Hematopoietic multipotent progenitor cell (in vitro differentiated cells): ENCODE data around the gene ANXA7. TPM values are rescaled to one million over a fixed set of nuclear protein-coding genes. Genes with fewer than 3 reads are reported as not detected.

ENCODE experiments used
- DNase-seq, 3 donors: peaks; one replicate each; pipeline ENCODE4 v3.0.0-alpha.2; 2011 to 2015; ENCODE audit warnings: low read depth in 2 of 3, low spot score in 2 of 3
- total RNA-seq: library from RNA; depleted of rRNA; stranded (reverse); fragments of >200 nt; gene quantifications from one replicate; pipeline ENCODE4 v1.2.3, GENCODE V29; 2012

ANXA7 gene
- total RNA-seq = 116 TPM

- DNase-seq = peak; percentile 75 to 93 (median 90)
Measured at GRCh38 chr10:73413528-73414229, at the start of gene ANXA7. ANXA7 (minus strand) TSS chr10:73414058; CDS start chr10:73400856, 13,202 bp downstream.

GRCh38 chr10:73460897-73461296 is 47.0 kb upstream of the ANXA7 start:
- DNase-seq = no peak

DNA sequence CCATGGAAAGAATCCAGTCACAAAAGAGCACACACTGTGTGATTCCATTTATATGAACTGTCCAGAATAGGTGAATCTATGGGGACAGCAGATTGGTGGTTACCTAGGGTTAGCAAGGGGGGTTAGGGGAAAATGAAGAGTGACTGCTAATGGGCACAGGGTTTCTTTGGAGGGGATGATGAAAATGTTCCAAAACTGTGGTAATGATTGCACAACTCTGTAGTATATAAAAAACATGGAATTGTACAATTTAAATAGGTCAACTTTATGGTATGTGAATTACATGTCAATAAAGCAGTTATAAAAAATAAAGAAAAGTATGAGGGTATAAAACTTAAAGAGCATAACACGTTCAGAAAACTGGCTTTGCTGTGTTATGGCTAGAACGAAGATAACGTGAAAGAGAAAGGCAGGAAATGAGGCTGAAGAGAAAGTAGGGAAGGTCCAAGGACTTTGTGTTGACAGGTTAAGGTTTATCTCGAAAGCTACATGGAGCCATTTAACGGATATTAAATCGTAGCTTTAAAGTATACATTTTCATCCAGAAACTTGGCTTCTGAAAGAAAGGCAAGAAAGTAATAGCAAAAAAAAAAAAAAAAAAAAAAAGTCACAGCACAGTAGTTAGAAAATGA is 45.9 kb upstream of the ANXA7 start:
- no peak for DNase-seq

DNA sequence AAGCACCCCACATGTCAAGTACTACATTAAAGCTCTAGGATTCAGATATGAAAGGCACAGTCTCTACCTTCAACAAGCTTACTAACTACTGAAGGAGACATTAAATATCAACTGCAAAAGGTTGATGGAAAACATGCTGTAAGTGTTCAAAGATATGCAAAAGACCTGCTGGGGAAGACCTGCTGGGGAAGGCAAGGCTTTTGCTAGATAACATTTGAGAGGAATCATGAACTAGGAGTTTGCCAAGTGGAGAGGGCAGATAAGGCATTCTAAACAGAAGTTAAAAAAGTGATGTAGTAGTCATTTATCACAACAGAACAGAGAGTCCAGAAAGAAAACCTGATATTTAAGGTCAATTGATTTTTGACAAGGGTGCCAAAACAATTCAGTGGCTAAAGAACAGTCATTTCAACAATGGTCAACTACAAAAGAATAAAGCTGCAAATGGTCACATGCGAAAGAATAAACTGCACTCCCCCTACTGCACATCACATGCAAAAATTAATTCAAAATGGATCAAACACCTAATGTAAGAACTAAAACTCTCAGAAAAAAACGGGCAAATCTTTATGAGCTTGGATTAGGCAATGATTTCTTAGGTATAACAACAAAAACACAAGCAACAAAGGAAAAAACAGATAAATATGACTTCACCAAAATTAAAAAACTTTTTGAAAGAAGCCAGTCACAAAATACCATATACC is 42.5 kb upstream of the ANXA7 start:
- DNase-seq = peak in 2 of 3 donors; percentile 36 to 50

DNA sequence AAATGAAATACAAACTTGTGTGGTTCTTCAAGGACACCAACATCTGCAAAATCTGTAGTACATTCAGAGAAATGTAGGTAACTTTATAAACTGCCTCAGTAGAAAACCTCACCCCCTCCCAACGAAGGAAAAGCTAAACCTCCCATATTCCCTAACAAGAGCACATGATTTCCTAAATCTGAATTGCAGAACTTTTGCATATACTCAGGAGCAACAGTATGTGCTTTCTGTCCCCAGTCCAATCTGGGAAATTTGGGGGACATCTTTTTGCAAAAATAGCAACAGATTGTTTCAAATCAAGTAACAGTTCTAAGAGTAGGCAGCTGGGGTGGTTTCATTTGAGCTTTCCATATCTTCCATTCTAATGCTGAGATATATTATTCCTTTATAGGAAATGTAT is 35.3 kb upstream of the ANXA7 start:
- DNase-seq = no peak

- DNase-seq = no peak
Measured at GRCh38 chr10:73448384-73448783, 34.5 kb upstream of the ANXA7 start.

DNA sequence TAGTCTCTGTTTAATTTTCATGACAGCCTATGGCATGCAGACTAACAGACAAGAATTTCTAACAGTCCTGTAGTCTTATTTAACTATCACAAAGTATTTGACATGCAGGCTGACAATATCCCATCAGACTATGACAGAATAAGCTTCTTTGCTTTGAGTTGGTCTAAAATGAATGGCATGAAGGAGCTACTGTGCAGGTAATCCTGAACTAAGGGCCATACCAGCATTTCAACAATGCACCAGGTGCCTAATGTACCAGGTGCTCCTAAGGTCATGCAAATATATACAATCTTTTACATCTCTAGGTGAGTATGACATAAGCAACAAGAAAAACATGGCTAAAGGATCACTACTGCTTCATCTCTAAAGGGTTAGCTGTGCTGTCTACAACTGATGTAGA is 33.1 kb upstream of the ANXA7 start:
- DNase-seq = no peak

- DNase-seq = no peak
Measured at GRCh38 chr10:73444457-73444856, 30.6 kb upstream of the ANXA7 start.

DNA sequence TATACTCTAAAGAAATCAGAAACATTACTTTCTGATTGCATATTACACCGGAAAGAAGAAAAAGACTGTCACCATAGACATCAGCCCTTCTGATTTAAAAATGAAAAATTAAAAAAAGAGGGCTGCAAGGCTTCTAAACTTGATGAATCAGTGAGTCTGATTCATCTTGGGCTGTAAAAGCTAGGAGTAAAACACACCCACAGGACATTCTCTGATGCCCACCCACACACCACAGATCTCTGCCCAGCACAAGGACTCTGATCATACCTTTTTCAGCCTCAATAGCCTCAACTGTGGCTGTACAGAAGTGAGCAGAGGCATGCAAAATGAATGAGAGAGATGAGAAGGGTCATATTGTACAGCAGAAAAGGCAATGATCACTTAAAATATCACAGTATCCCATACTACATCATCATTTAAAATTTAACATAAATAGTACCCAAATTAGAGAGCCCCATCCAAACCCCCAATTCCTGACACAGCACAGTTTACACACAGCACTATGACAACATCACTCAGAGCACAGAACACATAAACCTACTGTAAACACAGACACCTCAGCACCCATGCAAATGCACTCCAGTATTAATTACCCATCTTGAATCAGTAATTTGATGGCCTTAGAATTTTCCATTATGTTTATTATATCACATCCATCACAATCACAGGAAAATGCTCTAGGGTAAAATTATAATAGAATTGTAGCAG is 25.9 kb upstream of the ANXA7 start:
- DNase-seq = no peak

DNA sequence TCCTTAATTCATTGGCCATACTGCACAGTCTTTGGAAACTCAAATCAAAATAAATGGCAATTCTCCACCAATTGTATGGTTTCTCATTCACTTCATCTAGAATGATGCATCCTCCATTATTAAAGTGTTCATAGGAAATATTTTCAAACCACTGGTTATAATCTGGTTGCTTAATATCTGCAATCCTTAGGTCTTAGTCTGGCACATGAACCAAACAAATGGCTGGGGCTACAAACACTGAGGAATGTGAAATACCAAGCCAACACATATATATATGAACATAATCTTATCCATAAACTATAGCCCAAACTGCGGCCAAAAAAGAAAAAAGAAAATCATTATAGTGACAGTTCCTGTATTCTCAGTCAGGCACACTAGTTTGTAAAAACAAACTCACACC is 25.2 kb upstream of the ANXA7 start:
- no peak for DNase-seq

- DNase-seq = peak in 1 of 3 donors; percentile 31
Measured at GRCh38 chr10:73433538-73433867, 19.6 kb upstream of the ANXA7 start, which contains the start of gene MSS51. MSS51 (minus strand) TSS chr10:73433561; CDS start chr10:73428284, 5,277 bp downstream.

- DNase-seq = no peak
Measured at GRCh38 chr10:73432646-73433537, 19.0 kb upstream of the ANXA7 start.

DNA sequence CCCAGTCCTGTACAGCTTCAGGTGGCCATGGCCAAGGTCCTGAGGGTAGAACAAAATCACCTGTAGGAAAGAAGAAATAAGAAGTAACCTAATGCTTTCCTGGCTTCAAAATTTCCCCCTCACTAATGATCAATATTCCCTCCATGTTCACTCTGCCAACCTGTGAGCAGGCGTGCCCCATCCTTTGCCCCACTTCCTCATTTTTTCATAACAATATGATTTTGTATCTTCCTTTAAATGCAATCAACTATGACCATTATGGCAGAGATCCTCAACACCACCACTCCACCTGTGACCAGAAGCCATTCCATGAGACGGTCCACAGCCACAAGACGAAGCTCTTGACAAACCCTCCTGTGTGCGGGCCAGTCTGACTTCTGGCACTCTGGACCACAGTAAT is 12.5 kb upstream of the ANXA7 start:
- DNase-seq = no peak

GRCh38 chr10:73424478-73424877 is 10.6 kb upstream of the ANXA7 start:
- no peak for DNase-seq

DNA sequence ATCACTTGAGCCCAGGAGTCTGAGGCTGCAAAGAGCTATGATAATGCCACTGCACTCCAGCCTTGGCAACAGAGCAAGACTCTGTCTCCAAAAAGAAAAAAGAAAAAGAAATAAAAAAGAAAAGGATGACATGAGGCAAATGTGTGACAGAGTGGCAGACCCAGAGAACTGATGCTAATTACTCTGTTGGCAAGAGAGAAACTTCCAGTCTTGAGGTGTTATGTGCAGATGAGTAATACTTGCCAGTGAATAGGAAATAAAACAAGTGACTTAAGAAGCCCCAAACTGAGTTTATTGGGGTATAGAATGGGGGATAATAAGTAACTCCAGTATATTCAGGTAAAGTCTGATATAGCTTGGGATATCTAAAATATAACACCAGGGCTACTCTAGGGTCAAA is 9.5 kb upstream of the ANXA7 start:
- DNase-seq = no peak

DNA sequence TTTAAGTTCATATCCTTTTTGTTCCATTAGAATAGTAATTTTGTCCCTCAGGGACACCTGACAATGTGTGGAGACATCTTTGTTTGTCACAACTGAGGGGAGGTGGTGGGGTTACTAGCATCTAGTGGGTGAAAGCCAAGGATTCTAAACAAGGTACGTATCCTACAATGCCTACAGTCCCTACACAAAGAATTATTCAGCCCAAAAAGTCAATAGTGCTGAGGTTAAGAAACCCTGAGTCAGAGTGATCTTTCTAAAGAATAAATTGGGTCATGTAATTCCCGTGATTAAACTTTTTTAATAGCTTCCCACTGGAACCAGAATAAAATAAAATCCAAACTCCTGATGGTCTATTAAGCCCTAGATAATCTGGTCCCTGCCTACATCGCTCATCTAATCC is 2.7 kb upstream of the ANXA7 start:
- DNase-seq = no peak

- peak in 1 of 3 donors; percentile 9 for DNase-seq
Measured at GRCh38 chr10:73414230-73414945, 530 bp upstream of the ANXA7 start.

GRCh38 chr10:73413108-73413527 is 740 bp downstream of the ANXA7 start:
- peak; percentile 37 to 74 (median 59) for DNase-seq

- DNase-seq = no peak
Measured at GRCh38 chr10:73410897-73411296, 3.0 kb downstream of the ANXA7 start.
